ENCODE measurements around the gene NINJ2.

NINJ2 gene

GRCh38 chr12:563787-564298 lies 99.4 kb downstream of the NINJ2 start:
- DNase-seq: no peak

GRCh38 chr12:563250-563781 lies 99.9 kb downstream of the NINJ2 start:
- DNase-seq: peak; percentile 69

GRCh38 chr12:562634-563033 lies 100.6 kb downstream of the NINJ2 start:
- no peak for DNase-seq

GRCh38 chr12:561908-562593 lies 101.2 kb downstream of the NINJ2 start:
- DNase-seq: peak; percentile 48

- DNase-seq: no peak
Measured at GRCh38 chr12:561391-561705, 101.9 kb downstream of the NINJ2 start.

- DNase-seq: no peak
Measured at GRCh38 chr12:560691-561390, 102.4 kb downstream of the NINJ2 start.

- no peak for DNase-seq
Measured at GRCh38 chr12:559906-560455, 103.3 kb downstream of the NINJ2 start.

- no peak for DNase-seq
Measured at GRCh38 chr12:559208-559905, 103.9 kb downstream of the NINJ2 start.

- DNase-seq: no peak
Measured at GRCh38 chr12:558580-558979, 104.7 kb downstream of the NINJ2 start.

GRCh38 chr12:556498-556897 lies 106.7 kb downstream of the NINJ2 start:
- no peak for DNase-seq

- DNase-seq: no peak
Measured at GRCh38 chr12:554001-554285, 109.3 kb downstream of the NINJ2 start.

GRCh38 chr12:553216-554000 lies 109.8 kb downstream of the NINJ2 start:
- no peak for DNase-seq

- DNase-seq: no peak
Measured at GRCh38 chr12:552466-552865, 110.8 kb downstream of the NINJ2 start.

- no peak for DNase-seq
Measured at GRCh38 chr12:550473-551260, 112.6 kb downstream of the NINJ2 start.

GRCh38 chr12:549476-550082 lies 113.7 kb downstream of the NINJ2 start:
- no peak for DNase-seq

- DNase-seq: no peak
Measured at GRCh38 chr12:547883-548470, 115.3 kb downstream of the NINJ2 start.

- peak; percentile 62 for DNase-seq
Measured at GRCh38 chr12:546920-547845, 116.1 kb downstream of the NINJ2 start.

- DNase-seq: no peak
Measured at GRCh38 chr12:546265-546919, 116.9 kb downstream of the NINJ2 start.

- no peak for DNase-seq
Measured at GRCh38 chr12:545835-546234, 117.4 kb downstream of the NINJ2 start.

Measured in CD4-positive, alpha-beta T cell treated with Interleukin-15 for 1 hour (primary cell).